Thoracic aorta (tissue), 2 donors: Measurements from ENCODE around the gene SEM1. TPM values are rescaled to one million over a fixed set of nuclear protein-coding genes. Genes with fewer than 3 reads are reported as not detected.
"Not testable (repeated sequence)": the region's sequence is repeated elsewhere in the genome, so short reads cannot be mapped to it uniquely, and the experiment has no call there.

Source experiments
- ATAC-seq: fragments of 150-250 bp; one replicate; pipeline ENCODE4 v1.8.0; 2017; ENCODE audit warnings: low read depth; ENCODE audit not compliant: insufficient number of reproducible peaks, low FRiP score
- DNase-seq: peaks from one replicate; pipeline ENCODE4 v3.0.0-alpha.2; 2020; ENCODE audit warnings: low spot score
- H3K27ac ChIP-seq, 2 donors: fragments of 200-600 bp; sonication (generic); 1 replicate in 1 of 2; 2 replicates in 1 of 2; pipeline ENCODE4 v1.5.1; 2016; ENCODE audit warnings: mild to moderate bottlenecking in 2 of 2, moderate library complexity in 2 of 2
- H3K27me3 ChIP-seq: fragments of 200-600 bp; sonication (generic); replicated peaks from 2 replicates; pipeline ENCODE4 v1.6.0; 2016; ENCODE audit warnings: mild to moderate bottlenecking; ENCODE audit not compliant: insufficient read depth
- H3K36me3 ChIP-seq: fragments of 200-600 bp; sonication (generic); one replicate; pipeline ENCODE4 v1.5.1; 2016
- H3K4me1 ChIP-seq, 2 donors: fragments of 200-600 bp; sonication (generic); 1 replicate in 1 of 2; 2 replicates in 1 of 2; pipeline versions ENCODE4 v1.5.1 to v1.6.0; 2016; ENCODE audit warnings: low read depth in 2 of 2, mild to moderate bottlenecking in 1 of 2; ENCODE audit not compliant: control insufficient read depth in 1 of 2
- H3K4me3 ChIP-seq: fragments of 200-600 bp; sonication (generic); 2 replicates; pipeline ENCODE4 v1.5.1; 2016; ENCODE audit warnings: mild to moderate bottlenecking
- H3K9me3 ChIP-seq: fragments of 200-600 bp; sonication (generic); 2 replicates; pipeline ENCODE4 v1.5.1; 2016
- total RNA-seq, 2 donors: library from RNA; depleted of rRNA; stranded (reverse); fragments of >200 nt; gene quantifications; one replicate each; pipeline versions ENCODE4 v1.1.0 to v1.2.3, GENCODE V29; 2016
- TF ChIP-seq, protein P1 (sequence below): fragments of 200-600 bp; sonication (generic); IDR thresholded peaks from one replicate; pipeline ENCODE4 v1.5.1; 2019; ENCODE audit warnings: antibody characterized with exemption

The SEM1 gene
- total RNA-seq, 2 donors from 2014 or later, result 11.1 to 73.9 TPM

GRCh38 chr7:96664793-96665192 lies 44.9 kb downstream of the SEM1 start:
- Histone ChIP-seq H3K4me1 (peaks cover 3 to 14% of the 10 kb centered on the region in 2 donors), H3K27ac (no peak overlapping the region), H3K27me3 (no peaks in the 10 kb centered on the region), H3K9me3 (no peaks in the 10 kb centered on the region), H3K4me3 (no peak overlapping the region), H3K36me3 (peaks cover 8% of the 10 kb centered on the region)
- DNase-seq (no peak), ATAC-seq (no peak)
- TF ChIP-seq, protein P1, sequence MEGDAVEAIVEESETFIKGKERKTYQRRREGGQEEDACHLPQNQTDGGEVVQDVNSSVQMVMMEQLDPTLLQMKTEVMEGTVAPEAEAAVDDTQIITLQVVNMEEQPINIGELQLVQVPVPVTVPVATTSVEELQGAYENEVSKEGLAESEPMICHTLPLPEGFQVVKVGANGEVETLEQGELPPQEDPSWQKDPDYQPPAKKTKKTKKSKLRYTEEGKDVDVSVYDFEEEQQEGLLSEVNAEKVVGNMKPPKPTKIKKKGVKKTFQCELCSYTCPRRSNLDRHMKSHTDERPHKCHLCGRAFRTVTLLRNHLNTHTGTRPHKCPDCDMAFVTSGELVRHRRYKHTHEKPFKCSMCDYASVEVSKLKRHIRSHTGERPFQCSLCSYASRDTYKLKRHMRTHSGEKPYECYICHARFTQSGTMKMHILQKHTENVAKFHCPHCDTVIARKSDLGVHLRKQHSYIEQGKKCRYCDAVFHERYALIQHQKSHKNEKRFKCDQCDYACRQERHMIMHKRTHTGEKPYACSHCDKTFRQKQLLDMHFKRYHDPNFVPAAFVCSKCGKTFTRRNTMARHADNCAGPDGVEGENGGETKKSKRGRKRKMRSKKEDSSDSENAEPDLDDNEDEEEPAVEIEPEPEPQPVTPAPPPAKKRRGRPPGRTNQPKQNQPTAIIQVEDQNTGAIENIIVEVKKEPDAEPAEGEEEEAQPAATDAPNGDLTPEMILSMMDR, result no peak

GRCh38 chr7:96663871-96664445 lies 45.7 kb downstream of the SEM1 start:
- no peak for DNase-seq
- TF ChIP-seq, protein P1, result no peak
- peaks cover 8% of the 10 kb centered on the region for H3K36me3 ChIP-seq

DNA sequence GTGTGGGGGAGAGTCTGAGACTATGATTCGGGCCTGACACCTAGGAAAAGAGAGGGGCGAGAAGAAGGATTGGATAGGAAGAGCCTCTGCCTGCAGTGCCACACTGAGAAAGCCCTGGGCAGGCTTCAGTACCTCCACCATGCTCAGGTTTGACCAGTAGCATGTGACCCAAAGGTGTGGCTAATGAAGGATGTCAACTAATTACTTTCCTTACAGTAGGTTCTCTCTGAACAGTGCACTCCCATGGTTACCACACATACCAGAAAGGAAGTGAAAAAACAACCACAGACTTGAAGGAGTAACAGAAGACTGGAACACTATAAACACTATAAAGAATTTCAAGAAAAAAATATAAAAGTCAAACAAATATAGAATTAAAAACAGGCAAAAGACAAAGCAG lies 46.2 kb downstream of the SEM1 start:
- TF ChIP-seq, protein P1, result no peak
- ATAC-seq (no peak), DNase-seq (no peak)
- H3K27ac ChIP-seq, result no peak overlapping the region
- H3K36me3 ChIP-seq, result peaks cover 8% of the 10 kb centered on the region
- H3K27me3 ChIP-seq, result no peaks in the 10 kb centered on the region
- no peak overlapping the region for H3K4me3 ChIP-seq
- H3K9me3 ChIP-seq, result no peaks in the 10 kb centered on the region
- peaks cover 3 to 14% of the 10 kb centered on the region in 2 donors for H3K4me1 ChIP-seq

More at GRCh38 chr7:96663871-96664445, 45.7 kb downstream of the SEM1 start:
- H3K4me1 ChIP-seq, result peaks cover 3 to 14% of the 10 kb centered on the region in 2 donors
- H3K9me3 ChIP-seq, result no peaks in the 10 kb centered on the region
- ATAC-seq, result no peak
- no peaks in the 10 kb centered on the region for H3K27me3 ChIP-seq
- no peak overlapping the region for H3K27ac ChIP-seq
- H3K4me3 ChIP-seq, result no peak overlapping the region

DNA sequence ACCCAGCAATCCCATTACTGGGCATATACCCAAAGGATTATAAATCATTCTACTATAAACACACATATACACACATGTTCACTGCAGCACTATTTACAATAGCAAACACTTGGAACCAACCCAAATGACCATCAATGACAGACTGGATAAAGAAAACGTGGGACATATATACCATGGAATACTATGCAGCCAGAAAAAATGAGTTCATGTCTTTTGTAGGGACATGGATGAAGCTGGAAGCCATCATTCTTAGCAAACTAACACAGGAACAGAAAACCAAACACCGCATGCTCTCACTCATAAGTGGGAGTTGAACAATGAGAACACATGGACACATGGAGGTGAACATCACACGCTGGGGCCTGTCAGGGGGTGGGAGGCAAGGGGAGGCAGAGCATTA lies 47.5 kb downstream of the SEM1 start:
- not testable (repeated sequence) for H3K9me3 ChIP-seq, H3K36me3 ChIP-seq, H3K4me3 ChIP-seq, H3K27ac ChIP-seq, ATAC-seq, DNase-seq, H3K27me3 ChIP-seq
- H3K4me1 ChIP-seq, result peaks cover 3 to 14% of the 10 kb centered on the region in 2 donors

GRCh38 chr7:96658022-96658412 lies 51.6 kb downstream of the SEM1 start:
- Histone ChIP-seq H3K27me3 (no peaks in the 10 kb centered on the region), H3K27ac (no peak overlapping the region), H3K4me3 (no peak overlapping the region), H3K9me3 (no peaks in the 10 kb centered on the region), H3K4me1 (no peaks in the 10 kb centered on the region), H3K36me3 (no peaks in the 10 kb centered on the region)
- TF ChIP-seq, protein P1, result no peak
- DNase-seq (no peak), ATAC-seq (no peak)
